PC-3 (cell line): ENCODE measurements around the gene C4orf36. TPM values are rescaled to one million over a fixed set of nuclear protein-coding genes. Genes with fewer than 3 reads are reported as not detected.

ENCODE experiments used
- ATAC-seq: fragments of 200-7000 bp; cut with Tn5 transposase; 2 replicates; pipeline ENCODE4 v1.9.1; 2020; ENCODE audit warnings: mild to moderate bottlenecking, moderate library complexity
- BruUV-seq: library from RNA; stranded (reverse); fragments of 400-500 nt; replicated peaks from 2 replicates; lab custom pipeline; 2021; lab: Mats Ljungman, UMichigan
- CTCF ChIA-PET: fragments of 300-600 bp; sonication (Branson Sonifier 250); formaldehyde crosslinking; loops from one replicate; lab custom pipeline; 2022; ENCODE audit warnings: antibody characterized with exemption; lab: Charles Lee
- POLR2A ChIA-PET: fragments of 300-600 bp; sonication (Branson Sonifier 250); formaldehyde crosslinking; loops from one replicate; lab custom pipeline; 2022; ENCODE audit warnings: antibody characterized with exemption; ENCODE audit not compliant: unreplicated experiment; lab: Charles Lee
- DNase-seq: peaks from one replicate; pipeline ENCODE4 v3.0.0-alpha.2; 2015
- H2AFZ ChIP-seq: fragments of 300-600 bp; sonication (generic); 2 replicates; pipeline ENCODE4 v1.6.0; 2016; ENCODE audit warnings: antibody characterized with exemption, low read length
- H3F3A ChIP-seq: fragments of 300-600 bp; sonication (generic); one replicate; pipeline ENCODE4 v1.6.0; 2017; ENCODE audit warnings: antibody characterized with exemption, low read length, control low read depth, mild to moderate bottlenecking; ENCODE audit not compliant: unreplicated experiment
- H3K27ac ChIP-seq: fragments of 300-600 bp; sonication (generic); 2 replicates; pipeline ENCODE4 v1.5.1; 2016; ENCODE audit warnings: mild to moderate bottlenecking, low read length
- H3K27me3 ChIP-seq: fragments of 300-600 bp; sonication (generic); 2 replicates; pipeline ENCODE4 v1.6.1; 2016; ENCODE audit warnings: low read length, mixed read lengths
- H3K36me3 ChIP-seq: fragments of 300-600 bp; sonication (generic); 2 replicates; pipeline ENCODE4 v1.6.1; 2016; ENCODE audit warnings: low read depth, mixed run types, low read length, mixed read lengths
- H3K4me1 ChIP-seq: fragments of 300-600 bp; sonication (generic); 2 replicates; pipeline ENCODE4 v1.5.1; 2016; ENCODE audit warnings: low read length; ENCODE audit not compliant: insufficient read depth
- H3K4me2 ChIP-seq: fragments of 300-600 bp; sonication (generic); 2 replicates; pipeline ENCODE4 v1.6.0; 2016; ENCODE audit warnings: low read length
- H3K4me3 ChIP-seq: fragments of 300-600 bp; sonication (generic); 2 replicates; pipeline ENCODE4 v1.5.1; 2016; ENCODE audit warnings: mild to moderate bottlenecking, low read length, mixed read lengths
- H3K79me2 ChIP-seq: fragments of 300-600 bp; sonication (generic); 2 replicates; pipeline ENCODE4 v1.6.1; 2017; ENCODE audit warnings: low read length, mixed read lengths
- H3K9ac ChIP-seq: fragments of 300-600 bp; sonication (generic); 2 replicates; pipeline ENCODE4 v1.6.0; 2016; ENCODE audit warnings: mild to moderate bottlenecking, low read length
- H3K9me2 ChIP-seq: fragments of 300-600 bp; sonication (generic); replicated peaks from 2 replicates; pipeline ENCODE4 v1.6.1; 2016; ENCODE audit warnings: mixed run types, low read length, mixed read lengths
- H3K9me3 ChIP-seq: fragments of 300-600 bp; sonication (generic); 2 replicates; pipeline ENCODE4 v1.6.1; 2016; ENCODE audit warnings: low read length, mixed read lengths
- H4K20me1 ChIP-seq: fragments of 300-600 bp; sonication (generic); 2 replicates; pipeline ENCODE4 v1.6.1; 2016; ENCODE audit warnings: low read length, mixed read lengths
- EZH2 ChIP-seq: fragments of 300-600 bp; sonication (generic); IDR thresholded peaks from one replicate; pipeline ENCODE4 v1.6.1; 2017; ENCODE audit warnings: antibody characterized with exemption, mild to moderate bottlenecking, low read length; ENCODE audit not compliant: unreplicated experiment
- EZH2phosphoT487 ChIP-seq: fragments of 300-600 bp; sonication (generic); IDR thresholded peaks from 2 replicates; pipeline ENCODE4 v1.6.1; 2018; ENCODE audit warnings: mild to moderate bottlenecking, antibody characterized with exemption, low read length, borderline replicate concordance
- intact Hi-C: fragments of 100-400 bp; cut with micrococcal nuclease; formaldehyde crosslinking; loops from 2 replicates; pipeline ENCODE4 v1.9.0; 2023
- total RNA-seq: library from RNA; depleted of rRNA; stranded (reverse); fragments of >200 nt; gene quantifications from 2 replicates; pipeline ENCODE4 v1.2.3, GENCODE V29; 2014
- TF ChIP-seq, protein P1 (sequence below): fragments of 300-600 bp; sonication (generic); conservative IDR thresholded peaks from 2 replicates; pipeline ENCODE4 v1.5.1; 2017; ENCODE audit warnings: antibody characterized with exemption, low read depth, mild to moderate bottlenecking, low read length

Gene C4orf36
- total RNA-seq, 1 experiment from 2014 or later, result 2.0 TPM

DNA sequence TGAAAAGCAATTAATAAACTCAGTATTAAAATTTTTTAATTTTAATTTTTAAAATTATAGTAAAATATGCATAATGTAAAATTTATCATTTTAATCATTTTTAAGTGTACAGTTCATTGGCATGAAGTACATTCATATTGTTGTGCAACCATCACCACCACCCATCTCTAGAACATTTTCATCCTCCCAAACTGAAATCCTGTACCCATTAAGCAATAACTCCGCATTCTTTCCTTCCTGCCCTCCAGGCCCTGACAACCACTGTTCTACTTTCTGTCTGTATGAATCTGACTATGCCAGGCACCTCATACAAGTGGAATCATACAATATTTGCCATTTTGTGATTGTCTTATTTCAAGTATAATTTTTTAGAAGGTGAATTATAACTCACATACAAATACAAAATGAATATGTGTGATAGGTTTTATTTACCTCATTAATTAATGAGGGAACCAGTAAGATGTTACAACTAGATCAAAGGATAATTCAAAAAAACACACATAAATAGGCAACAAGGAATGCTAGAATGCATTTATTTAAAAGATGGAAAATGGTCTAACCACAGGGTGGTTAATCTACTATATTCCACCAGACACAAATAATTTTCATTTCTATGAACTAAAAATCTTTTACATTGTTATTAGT is 29.5 kb upstream of the C4orf36 start:
- DNase-seq (no peak), ATAC-seq (no peak)
- intact Hi-C loops, result loop anchor here (1.0 to 2.0 kb wide), 3 partner anchors 85 to 313 kb away; no protein-coding TSS in a partner anchor
- no peak overlapping the region for H3K9ac ChIP-seq
- TF ChIP-seq, protein P1, sequence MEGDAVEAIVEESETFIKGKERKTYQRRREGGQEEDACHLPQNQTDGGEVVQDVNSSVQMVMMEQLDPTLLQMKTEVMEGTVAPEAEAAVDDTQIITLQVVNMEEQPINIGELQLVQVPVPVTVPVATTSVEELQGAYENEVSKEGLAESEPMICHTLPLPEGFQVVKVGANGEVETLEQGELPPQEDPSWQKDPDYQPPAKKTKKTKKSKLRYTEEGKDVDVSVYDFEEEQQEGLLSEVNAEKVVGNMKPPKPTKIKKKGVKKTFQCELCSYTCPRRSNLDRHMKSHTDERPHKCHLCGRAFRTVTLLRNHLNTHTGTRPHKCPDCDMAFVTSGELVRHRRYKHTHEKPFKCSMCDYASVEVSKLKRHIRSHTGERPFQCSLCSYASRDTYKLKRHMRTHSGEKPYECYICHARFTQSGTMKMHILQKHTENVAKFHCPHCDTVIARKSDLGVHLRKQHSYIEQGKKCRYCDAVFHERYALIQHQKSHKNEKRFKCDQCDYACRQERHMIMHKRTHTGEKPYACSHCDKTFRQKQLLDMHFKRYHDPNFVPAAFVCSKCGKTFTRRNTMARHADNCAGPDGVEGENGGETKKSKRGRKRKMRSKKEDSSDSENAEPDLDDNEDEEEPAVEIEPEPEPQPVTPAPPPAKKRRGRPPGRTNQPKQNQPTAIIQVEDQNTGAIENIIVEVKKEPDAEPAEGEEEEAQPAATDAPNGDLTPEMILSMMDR, result no peak
- TF ChIP-seq EZH2phosphoT487 (no peak), EZH2 (no peak)
- BruUV-seq, result no TSS peak
- H3K4me2 ChIP-seq, result no peak overlapping the region
- H3K79me2 ChIP-seq, result no peaks in the 10 kb centered on the region
- H3K4me1 ChIP-seq, result peaks cover 4% of the 10 kb centered on the region
- H3K9me2 ChIP-seq, result no peaks in the 10 kb centered on the region
- H3K27ac ChIP-seq, result no peak overlapping the region
- H3K9me3 ChIP-seq, result no peaks in the 10 kb centered on the region
- ChIA-PET CTCF (interaction anchor here (0.6 to 1.4 kb wide), 7 partner anchors 13 to 881 kb away, joined by 3 to 9 read pairs (median 4); partner anchors contain the start of gene AFF1), POLR2A (no interaction called here)
- no peak overlapping the region for H2AFZ ChIP-seq
- H3K4me3 ChIP-seq, result no peak overlapping the region
- no peaks in the 10 kb centered on the region for H3K27me3 ChIP-seq
- no peaks in the 10 kb centered on the region for H3K36me3 ChIP-seq
- H3F3A ChIP-seq, result no peaks in the 10 kb centered on the region
- no peaks in the 10 kb centered on the region for H4K20me1 ChIP-seq

DNA sequence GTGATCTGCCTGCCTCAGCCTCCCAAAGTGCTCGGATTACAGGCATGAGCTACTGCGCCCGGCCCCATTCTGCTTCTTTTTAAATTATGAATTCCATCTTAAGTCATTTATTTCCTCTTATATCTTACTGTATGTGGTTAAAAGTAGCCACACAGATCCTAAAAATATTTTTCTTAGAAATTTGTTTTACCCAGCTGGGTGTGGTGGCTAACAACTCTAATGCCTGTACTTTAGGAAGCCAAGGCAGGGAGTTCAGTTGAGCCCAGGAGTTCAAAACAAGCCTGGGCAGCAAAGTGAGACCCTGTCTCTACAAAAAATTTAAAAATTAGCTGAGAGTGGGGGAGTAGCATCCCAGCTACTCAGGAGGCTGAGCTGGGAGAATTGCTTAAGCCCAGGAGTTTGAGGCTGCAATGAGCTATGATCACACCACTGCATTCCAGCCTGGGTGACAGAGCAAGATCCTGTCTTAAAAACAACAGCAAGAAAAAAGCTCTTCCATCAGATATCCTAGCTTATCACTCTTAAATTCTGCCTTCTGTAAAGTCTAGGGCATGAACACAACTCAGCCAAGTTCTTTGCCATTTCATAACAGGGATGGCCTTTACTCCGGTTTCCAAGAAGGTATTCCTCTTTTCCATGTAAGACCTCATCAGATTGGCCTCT is 27.5 kb upstream of the C4orf36 start:
- H3K9me3 ChIP-seq, result no peaks in the 10 kb centered on the region
- H3K4me2 ChIP-seq, result no peak overlapping the region
- no peaks in the 10 kb centered on the region for H3K27me3 ChIP-seq
- no peak overlapping the region for H3K4me3 ChIP-seq
- H3K4me1 ChIP-seq, result no peaks in the 10 kb centered on the region
- DNase-seq (no peak), ATAC-seq (no peak)
- no TSS peak for BruUV-seq
- no peak overlapping the region for H3K27ac ChIP-seq
- H3F3A ChIP-seq, result no peaks in the 10 kb centered on the region
- H2AFZ ChIP-seq, result no peak overlapping the region
- H4K20me1 ChIP-seq, result no peaks in the 10 kb centered on the region
- ChIA-PET POLR2A (no interaction called here), CTCF (no interaction called here)
- no peaks in the 10 kb centered on the region for H3K36me3 ChIP-seq
- H3K79me2 ChIP-seq, result no peaks in the 10 kb centered on the region
- intact Hi-C loops, result no loop called here
- TF ChIP-seq EZH2 (no peak), EZH2phosphoT487 (no peak)
- TF ChIP-seq, protein P1, result no peak
- H3K9me2 ChIP-seq, result no peaks in the 10 kb centered on the region
- no peak overlapping the region for H3K9ac ChIP-seq
